SIG-M5 (cell line): ENCODE measurements around the gene MGAT4B.

Source experiments
- DNase-seq: peaks from one replicate; lab custom pipeline; 2025; lab: John Stamatoyannopoulos, UW

MGAT4B gene

GRCh38 chr5:179825655-179826182, 19.1 kb upstream of the MGAT4B start:
- DNase-seq: no peak

- DNase-seq: no peak
Observed at GRCh38 chr5:179824745-179825112, 18.1 kb upstream of the MGAT4B start.

GRCh38 chr5:179823937-179824744, 17.5 kb upstream of the MGAT4B start:
- no peak for DNase-seq

GRCh38 chr5:179822444-179822990, 15.9 kb upstream of the MGAT4B start:
- no peak for DNase-seq

- DNase-seq: no peak
Observed at GRCh38 chr5:179822059-179822432, 15.4 kb upstream of the MGAT4B start.

- no peak for DNase-seq
Observed at GRCh38 chr5:179821298-179822058, 14.8 kb upstream of the MGAT4B start.

GRCh38 chr5:179820483-179821297, 14.0 kb upstream of the MGAT4B start, which contains the start of gene SQSTM1:
TSS of gene SQSTM1 (plus strand) at chr5:179820905. CDS start at chr5:179820937, 32 bp downstream.
- DNase-seq: no peak

- no peak for DNase-seq
Observed at GRCh38 chr5:179820127-179820482, 13.4 kb upstream of the MGAT4B start.

GRCh38 chr5:179819296-179820126, 12.8 kb upstream of the MGAT4B start:
- DNase-seq: no peak

- no peak for DNase-seq
Observed at GRCh38 chr5:179818746-179819295, 12.2 kb upstream of the MGAT4B start.

GRCh38 chr5:179817890-179818745, 11.5 kb upstream of the MGAT4B start:
- no peak for DNase-seq

- no peak for DNase-seq
Observed at GRCh38 chr5:179817470-179817840, 10.8 kb upstream of the MGAT4B start.

GRCh38 chr5:179816796-179817469, 10.3 kb upstream of the MGAT4B start:
- no peak for DNase-seq

- DNase-seq: no peak
Observed at GRCh38 chr5:179816401-179816795, 9.7 kb upstream of the MGAT4B start.

GRCh38 chr5:179815491-179816249, 9.0 kb upstream of the MGAT4B start:
- DNase-seq: no peak

- DNase-seq: no peak
Observed at GRCh38 chr5:179814090-179814489, 7.4 kb upstream of the MGAT4B start.

- no peak for DNase-seq
Observed at GRCh38 chr5:179812997-179813607, 6.4 kb upstream of the MGAT4B start.
